Activated CD4-positive, alpha-beta T cell treated with anti-CD3 and anti-CD28 coated beads for 48 hours (primary cell): ENCODE results near the gene CST4.
"Not testable (repeated sequence)": the region's sequence is repeated elsewhere in the genome, so short reads cannot be mapped to it uniquely, and the experiment has no call there.

Source experiments
- DNase-seq: peaks from one replicate; pipeline ENCODE4 v3.0.0-alpha.2; 2020

CST4 gene, protein sequence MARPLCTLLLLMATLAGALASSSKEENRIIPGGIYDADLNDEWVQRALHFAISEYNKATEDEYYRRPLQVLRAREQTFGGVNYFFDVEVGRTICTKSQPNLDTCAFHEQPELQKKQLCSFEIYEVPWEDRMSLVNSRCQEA

DNA sequence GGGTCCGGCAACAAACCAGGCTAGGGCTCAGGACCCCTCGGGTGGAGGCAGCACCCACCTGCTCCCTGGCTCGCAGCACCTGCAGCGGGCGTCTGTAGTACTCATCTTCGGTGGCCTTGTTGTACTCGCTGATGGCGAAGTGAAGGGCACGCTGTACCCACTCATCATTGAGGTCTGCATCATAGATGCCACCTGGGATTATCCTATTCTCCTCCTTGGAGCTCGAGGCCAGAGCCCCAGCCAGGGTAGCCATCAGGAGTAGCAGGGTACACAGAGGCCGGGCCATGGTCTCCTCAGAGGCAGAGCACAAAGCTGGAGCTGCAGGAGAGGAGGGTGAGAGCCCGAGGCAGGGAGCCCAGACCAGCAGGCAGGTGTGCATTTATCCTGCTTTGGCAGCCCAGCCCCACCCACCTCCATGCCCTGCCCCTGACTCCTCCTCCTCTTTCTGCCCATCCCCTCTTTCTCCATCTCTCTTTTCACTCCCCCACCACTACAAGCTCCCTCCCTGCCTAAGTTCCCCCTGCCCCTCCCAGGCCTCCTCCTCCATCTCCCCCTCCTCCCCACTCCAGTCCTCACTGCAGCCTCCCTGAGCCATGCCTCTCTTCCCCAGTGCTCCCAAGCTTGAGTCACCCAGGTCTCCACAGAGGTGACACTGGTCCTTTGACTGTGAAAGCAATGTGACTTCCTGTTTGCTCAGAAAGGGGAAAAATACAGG, at the start of gene CST4:
TSS of gene CST4 (minus strand) at position 355 of the 715 bp plus-strand sequence. CDS start at position 286, 69 bp downstream.
- not testable (repeated sequence) for DNase-seq

DNA sequence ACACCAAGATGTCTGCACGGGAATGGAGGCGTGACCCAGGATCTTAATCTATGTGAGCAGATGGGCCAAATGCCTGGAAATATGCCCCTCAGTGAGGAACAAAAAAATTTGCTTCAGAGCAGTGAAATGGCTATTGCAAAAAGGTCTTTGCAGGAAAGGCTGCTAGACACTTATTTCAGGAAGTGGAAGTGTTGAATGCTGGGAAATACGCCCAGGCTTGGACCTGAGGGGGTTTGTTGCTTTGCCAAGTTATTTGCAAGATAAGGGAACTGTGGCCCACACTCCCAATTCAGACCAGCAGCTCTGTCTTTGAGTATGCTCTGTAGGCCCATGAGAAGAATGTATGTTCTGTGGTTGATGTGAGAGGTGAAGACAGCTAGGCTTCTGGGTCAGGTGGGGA, 46.6 kb upstream of the CST4 start:
- DNase-seq: not testable (repeated sequence)

DNA sequence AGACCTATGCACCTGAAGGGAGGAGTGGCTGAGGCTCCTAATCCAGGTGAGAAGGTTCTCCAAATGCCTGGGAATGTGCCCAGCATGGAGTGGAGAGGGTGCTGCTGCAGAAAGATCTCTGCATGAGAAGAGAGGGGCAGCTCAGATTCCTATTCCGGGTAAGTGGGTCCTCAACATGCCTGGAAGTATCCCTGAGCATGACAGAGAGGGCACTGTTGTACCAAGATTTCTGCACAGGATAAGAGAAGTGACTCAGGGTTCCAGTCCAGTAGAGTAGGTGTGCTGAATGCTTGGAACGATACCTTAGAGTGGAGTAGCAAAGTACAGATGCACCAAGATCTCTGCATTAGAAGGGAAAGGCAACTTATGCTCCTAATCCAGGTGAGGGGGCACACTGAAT, 46.1 kb upstream of the CST4 start:
- not testable (repeated sequence) for DNase-seq

DNA sequence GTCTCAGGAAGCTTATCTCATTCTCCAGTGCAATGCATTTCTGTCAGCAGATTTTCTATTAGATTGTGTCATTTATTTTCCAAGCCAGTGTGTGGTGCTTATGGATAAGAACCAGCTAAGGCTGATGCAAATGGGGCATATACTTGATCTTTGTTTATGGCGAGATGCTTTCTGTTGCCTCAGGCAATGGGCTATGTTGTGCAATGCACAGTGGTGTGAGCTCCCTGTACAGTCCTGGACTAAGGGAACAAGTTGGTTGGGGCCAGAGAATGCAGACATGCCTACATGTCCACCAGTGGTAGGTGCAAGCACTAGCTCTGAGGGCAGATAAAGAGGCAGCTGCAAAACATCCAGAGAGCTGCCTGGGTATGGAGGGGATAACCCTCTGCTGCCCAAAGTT, 45.6 kb upstream of the CST4 start:
- DNase-seq: not testable (repeated sequence)

DNA sequence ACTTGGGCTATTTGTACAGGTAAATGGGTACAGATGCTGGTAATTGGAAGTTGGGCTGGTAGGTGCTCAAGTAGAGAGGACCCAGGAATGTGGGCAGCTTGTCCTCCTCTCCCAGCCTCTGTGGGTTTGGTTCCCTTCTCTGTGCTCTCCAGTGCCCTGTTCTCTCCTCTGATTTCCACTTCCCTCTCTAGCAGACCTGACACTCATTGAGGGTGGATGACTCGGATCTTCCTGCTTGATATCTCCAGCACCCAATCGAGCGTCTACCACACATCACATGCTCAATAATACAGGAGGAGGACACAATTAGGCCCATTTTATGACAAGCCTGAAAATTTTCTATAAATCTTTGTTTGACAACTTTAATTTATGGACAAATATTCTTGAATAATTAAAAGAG, 38.2 kb upstream of the CST4 start:
- DNase-seq: no peak

DNA sequence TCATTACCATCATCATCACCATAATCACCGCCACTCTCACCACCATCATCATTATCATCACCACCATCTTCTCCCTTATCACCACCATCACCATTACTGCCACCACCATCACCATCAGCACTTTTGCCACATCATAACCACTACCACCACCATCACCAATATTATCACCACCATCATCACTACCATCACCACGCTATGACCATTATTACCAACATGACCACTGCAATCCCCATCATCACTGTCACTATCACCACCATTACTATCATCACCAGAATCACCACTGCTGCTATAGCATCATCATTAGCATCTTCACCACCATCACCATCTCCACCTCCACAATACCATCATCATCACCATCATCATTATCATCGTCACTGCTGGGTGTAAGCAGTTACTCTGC, 36.3 kb upstream of the CST4 start:
- DNase-seq: no peak

DNA sequence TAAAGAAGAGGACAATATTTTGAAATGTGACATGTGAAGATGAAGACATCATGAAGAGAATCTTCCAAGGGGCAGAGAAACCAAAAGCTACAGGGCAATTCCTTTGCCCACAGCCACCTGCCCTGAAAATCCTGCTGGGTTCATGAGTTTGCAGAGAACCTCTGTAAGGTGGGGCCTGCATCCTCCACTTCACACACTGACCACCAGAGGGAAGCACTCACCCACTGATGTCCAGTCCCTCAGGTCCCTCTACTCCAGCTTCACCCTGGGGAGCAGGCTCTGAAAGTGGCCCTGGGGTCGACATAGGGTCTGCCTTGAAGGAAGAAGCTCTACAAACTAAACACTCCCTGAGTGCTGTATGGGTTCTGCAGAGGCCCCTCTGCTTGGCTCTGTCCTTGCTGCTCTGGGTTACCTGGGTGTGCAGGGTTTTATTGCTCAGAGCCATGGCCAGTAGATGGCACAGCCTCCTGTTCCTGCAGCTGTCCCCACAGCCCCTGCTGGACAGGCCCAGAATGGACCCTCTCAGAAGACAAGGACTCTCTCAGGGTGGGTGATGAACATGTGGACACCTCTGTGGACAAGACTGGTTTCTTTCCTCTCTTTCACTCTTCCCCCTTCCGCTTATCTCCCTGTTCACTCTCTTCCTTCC, 34.9 kb upstream of the CST4 start:
- peak; percentile 50 for DNase-seq

DNA sequence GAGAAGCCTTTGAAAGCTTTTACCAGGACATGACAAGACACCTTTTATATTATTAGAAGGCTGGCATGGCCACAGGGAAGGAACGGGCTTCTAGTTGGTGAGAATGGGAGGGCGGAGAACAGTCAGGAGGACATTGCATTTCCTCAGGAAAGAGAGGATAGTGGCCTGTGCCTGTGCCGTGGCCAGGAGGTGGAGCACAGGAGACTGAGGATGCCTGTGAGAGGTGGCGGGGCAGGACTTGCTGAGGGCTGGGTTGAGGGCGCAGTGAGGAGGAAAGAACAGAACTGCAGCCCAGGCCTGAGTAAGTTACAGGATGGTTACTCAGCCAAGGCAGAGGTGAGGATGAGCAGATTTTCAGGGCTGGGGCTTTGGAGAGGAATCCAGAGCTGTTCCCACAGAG, 34.0 kb upstream of the CST4 start:
- not testable (repeated sequence) for DNase-seq

DNA sequence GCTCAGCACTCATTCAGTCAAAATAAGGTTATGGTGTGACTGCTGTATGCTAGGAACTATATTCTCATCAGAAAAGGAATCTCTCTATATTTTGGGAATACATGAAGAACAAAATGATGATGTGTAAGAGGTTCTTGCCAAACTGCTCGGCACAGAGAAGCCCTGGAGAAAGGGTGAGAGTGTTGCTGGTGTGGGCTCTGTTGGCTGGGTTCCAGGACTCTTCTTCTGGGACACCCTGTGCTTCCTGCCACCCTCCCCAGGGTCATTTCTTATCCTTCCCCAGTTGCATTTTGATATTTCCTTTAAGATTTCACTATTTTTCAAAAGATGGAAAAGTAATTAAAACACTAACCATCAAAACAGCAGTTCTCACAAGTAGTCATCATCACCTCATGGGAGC, 33.1 kb upstream of the CST4 start:
- DNase-seq: no peak

DNA sequence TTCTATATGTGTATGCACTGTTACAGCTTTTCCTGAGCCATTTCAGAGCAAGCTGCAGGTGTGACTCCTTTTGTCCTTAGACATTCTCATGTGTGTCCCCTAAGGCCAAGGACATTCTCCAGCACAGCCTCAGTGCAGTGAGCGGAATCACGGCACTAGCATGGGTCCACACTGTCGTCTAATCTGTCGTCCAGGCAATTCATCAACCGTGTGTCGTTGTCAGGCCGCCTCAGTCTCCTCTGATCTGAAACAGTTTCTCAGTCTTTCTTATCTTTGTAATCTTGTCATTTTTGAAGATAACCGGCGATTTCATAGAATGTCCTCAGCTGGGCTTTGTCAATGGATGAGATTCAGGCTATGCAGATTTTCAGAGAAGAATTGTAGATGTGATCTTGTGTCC, 30.5 kb upstream of the CST4 start:
- DNase-seq: not testable (repeated sequence)

DNA sequence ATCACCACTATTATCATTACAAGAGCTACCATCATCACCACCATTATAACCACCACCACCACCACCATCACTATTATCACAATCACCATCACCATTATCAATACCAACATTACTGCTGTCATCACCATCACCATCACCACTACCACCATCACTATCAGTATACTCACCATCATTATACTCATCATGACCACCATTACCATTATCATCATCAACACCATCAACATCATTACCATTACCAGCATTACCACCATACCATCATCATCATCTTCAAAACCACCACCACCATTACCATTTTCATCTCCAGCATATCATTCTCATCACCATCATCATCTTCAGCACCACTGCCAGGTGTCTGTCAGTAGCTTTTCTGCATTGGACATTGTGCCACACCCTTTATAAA, 22.9 kb upstream of the CST4 start:
- not testable (repeated sequence) for DNase-seq

DNA sequence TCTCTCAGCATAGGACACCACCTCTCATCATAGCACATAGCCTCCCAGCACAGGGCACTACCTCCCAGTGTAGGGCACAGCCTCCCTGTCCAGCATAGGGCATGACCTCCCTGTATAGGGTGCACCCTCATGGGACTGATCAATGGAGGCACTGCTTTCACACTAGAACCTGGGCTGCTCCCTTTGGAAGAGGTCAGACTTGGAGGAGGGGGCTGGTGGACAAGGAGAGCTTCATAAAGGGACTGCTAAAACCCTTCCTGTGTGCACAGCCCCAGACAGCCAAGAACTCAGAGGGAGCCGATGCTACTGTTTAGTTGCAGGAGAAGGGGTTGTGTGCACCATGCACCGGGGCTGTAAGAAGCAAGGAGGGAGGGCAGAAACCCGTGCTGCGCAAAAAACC, 21.9 kb upstream of the CST4 start:
- no peak for DNase-seq

DNA sequence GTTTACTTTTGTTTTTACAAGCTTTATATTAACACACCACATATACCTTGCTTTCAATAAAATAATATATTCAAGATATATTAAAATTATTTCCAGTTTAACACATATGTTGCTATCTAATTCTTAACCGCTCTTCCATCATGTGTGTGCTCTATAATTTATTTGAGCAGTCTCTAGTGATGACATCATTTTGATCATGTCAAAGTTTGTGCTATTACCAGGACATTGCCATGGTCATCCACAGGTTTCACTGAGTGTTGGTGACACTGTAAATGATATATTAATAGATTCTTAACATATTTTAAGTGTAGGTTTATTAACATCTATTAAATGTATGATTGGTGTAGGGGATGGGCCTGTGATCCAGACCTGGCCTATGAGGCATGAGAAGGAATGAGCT, 17.1 kb upstream of the CST4 start:
- no peak for DNase-seq

DNA sequence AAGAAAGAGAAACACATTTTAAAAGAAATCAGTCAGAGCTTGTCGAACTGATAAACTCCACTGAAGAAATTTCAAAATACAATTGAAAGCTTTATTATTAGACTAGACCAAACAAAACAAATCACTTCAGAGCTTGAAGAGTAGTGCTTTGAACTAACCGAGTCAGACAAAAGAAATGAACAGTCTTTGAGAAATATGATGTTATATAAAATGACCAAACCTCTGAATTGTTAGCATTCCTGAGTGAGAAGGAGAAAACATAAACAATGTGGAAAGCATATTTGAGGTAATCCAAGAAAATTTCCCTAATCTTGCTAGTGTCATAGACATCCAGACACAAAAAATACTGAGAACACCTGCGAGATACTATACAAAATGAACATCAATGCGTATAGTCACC, 13.2 kb upstream of the CST4 start:
- DNase-seq: no peak

DNA sequence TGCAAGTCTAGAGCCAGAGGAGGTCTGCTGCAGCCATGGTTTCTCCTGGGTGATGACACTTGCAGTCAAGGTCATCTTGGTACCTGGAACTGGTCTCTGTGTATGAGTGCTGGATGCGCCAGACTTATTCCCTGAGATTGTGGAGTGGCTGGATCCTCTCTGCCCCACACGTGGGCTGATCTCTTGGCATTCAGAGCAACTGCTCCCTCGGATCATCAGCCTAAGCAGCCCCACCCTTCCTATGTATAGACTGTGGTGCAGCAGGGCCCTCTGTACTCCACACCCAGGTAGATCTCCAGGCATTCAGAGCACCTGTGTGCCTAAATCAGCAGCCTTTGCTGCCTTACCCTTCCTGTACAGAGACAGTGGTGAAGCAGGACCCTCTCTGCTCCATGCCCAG, 12.1 kb upstream of the CST4 start:
- DNase-seq: no peak

DNA sequence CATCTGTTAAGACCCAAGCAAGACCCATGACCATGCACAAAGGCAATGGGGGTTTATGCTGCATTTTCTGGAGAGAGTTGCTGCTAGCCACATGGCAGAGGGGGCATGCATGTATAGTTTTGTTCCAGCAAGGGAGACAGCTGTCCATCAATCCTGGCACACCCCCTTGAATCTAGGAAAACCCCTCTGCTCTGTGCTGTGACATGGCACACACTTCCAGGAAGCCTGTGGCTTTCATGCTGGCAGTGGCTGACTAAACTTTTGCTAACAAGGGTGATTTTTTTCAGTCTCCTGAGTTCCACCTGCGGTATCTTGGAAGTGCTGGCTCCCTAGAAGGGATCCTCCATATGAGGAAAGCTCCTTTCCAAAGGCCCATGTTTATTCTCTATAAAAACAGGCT, 9.1 kb upstream of the CST4 start:
- DNase-seq: no peak

DNA sequence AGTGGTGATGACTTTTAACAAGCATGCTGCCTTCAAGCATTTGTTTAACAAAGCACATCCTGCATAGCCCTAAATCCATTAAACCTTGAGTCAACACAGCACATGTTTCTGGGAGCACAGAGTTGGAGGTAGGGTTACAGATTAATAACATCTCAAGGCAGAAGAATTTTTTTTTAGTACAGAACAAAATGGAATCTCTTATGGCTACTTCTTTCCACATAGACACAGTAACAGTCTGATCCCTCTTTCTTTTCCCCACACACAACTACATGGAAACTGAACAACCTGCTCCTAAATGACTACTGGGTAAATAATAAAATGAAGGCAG, 6.2 kb upstream of the CST4 start:
- DNase-seq: not testable (repeated sequence)

DNA sequence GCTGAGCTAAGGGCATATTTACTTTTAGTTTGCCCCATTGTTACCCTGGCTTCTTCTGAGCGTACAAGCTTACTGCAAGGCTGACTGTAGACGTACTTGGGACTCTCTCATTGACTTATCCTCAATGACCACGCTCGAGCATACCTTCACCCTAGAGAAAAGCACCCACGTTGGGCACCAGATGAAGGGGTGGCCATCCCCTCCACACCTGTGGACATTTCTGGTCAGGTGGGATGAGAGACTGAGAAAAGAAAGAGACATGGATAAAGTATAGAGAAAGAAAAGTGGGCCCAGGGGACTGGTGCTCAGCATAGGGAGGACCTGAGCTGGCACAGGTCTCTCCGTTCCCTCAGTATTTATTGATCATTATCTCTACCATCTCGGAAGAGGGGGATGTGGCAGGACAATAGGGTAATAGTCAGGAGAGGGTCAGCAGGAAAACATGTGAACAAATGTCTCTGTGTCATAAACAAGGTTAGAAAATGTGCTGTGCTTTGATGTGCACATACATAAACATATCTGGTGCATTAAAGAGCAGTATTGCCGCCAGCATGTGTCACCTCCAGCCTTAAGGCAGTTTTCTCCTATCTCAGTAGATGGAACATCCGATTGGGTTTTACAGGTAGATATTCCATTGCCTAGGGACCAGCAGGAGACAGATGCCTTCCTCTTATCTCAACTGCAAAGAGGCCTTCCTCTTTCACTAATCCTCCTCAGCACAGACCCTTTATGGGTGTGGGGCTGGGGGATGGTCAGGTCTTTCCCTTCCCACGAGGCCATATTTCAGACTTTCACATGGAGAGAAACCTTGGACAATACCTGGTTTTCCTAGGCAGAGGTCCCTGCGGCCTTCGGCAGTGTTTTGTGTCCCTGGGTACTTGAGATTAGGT, 5.6 kb upstream of the CST4 start:
- not testable (repeated sequence) for DNase-seq

DNA sequence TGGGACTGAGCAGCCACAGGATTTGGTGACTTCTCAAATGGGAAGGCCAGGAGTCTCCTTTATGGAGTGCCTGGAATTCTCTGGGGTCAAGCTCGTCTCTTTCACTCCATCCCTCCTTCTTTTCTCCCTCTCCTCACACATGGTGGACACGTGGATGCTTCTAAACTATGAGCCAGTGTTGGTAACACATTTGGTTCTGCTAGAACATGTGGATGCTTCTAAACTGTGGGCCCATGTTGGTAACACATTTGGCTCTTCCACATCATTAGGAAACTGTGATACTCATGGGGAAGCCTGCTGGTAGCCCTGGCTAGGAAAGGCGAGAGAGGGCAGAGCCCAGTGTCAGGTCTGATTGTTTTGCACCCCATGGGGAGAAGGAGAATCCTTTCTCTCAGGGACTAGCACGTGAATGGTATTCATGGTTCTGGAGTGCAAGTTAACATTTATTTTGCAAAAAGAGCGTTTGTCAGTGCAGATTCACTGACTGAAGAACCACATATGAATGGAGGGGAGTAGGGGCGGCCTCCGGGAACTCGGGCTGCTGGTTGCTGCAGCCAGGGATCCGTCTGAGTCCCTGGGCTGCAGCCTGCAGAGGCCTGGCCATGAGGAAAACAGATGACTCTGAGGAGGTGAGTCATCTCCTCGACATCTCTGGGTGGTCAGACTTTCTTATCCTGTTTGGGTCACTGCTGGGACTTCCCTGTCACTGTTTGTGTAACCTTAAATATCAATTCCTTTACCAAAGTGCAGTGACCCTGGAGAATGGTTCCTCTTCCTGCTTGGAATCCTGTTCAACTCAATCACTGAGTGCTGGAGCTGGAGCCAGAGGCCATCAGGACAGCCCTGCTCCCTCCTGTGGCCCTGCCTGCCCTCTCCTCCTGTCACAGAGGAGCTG, 4.1 kb upstream of the CST4 start:
- not testable (repeated sequence) for DNase-seq

DNA sequence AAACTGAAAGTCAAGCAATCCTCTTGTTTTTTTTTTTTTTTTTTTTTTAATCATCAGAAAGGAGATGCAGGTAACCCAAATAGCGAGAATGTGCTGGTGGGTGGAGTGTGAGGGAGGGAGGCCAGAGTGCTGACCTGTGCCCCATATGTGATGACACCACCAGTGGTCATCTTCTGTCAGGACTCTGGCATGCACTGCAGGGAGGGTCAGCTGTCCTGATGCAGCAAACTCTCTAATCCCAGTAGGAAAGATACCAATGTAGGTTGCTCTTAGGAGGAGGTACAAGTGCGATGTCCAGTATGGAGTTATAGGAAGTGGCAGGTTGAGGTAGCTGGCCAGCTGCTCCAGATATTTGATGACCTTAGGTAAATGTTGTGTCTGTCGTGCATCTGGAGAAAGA, 2.8 kb upstream of the CST4 start:
- DNase-seq: no peak

DNA sequence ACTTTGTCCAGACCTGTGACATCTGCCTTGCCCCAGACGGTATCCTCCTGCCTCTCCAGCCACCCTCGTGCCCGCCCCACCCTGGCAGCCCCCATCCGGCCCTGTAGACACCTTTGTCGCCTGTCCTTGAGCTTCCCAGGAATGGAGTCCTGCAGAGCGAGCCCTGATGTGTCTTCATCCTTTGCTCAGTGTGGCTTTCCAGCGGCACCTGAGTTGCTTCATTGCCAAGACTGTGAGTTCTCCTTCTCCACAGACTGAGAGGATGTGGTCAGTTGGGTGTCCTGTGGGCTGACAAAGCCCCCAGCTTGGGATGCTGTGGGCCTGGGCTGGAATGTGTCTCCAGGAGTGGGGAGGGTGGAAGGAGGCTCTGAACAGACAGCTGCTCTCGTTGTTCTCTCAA, 1.7 kb upstream of the CST4 start:
- DNase-seq: no peak

DNA sequence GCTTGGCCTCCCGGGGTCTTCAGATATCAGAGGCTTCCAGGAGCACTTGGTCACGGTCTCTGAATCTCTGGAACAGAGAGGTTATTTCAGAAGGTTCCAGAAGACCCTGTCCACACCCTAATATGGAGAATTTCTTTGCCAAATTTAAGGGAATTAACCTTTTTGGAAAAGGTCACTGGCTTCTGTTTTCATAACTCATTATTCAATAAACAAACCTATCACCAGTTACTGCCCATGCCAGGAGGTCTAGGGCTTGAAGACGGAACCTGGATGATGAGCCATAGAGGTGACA, 507 bp upstream of the CST4 start:
- no peak for DNase-seq

DNA sequence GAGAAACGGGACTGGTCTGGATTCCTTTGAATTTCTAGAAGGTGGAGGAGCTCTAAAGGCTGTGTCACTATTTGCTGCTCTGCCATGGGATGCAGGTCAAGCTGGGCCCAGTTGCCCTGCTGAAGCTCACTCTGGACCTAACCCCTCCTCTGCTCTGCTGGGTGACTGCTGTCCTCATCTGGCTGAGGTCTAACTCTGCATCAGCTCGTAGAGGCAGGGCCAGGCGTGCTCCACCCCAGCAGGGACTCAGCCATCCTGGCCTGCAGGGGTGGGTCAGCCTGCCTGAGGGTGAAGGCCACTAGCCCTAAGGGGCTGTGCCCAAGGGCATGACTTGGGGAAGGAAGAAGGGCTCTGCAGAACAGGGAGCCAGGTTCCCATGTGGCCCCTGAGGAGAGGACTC, 852 bp downstream of the CST4 start:
- no peak for DNase-seq
